T-helper 2 cell (primary cell): Measurements from ENCODE around the gene ACIN1.
A peak's percentile ranks its signal among the peaks of the same experiment; 100 is the strongest.

Experiments
- DNase-seq, 5 experiments: peaks; one replicate each; pipeline versions ENCODE4 v3.0.0 to v3.0.0-alpha.2; 2012 to 2022

Gene ACIN1

GRCh38 chr14:23009939-23010726, 84.8 kb downstream of the ACIN1 start, which contains the start of gene C14orf93:
TSS of gene C14orf93 (minus strand) at chr14:23010143. CDS start at chr14:22999023, 11,120 bp downstream.
- peak; percentile 53 to 89 (median 70) for DNase-seq

- peak in 1 of 5 experiments; percentile 8 for DNase-seq
These were observed 85.4 kb downstream of the ACIN1 start for GRCh38 chr14:23009483-23009938.

GRCh38 chr14:23008831-23009230, 86.1 kb downstream of the ACIN1 start:
- peak in 1 of 5 experiments; percentile 40 for DNase-seq
